ENCODE results near the gene EIPR1.

The EIPR1 gene

DNA sequence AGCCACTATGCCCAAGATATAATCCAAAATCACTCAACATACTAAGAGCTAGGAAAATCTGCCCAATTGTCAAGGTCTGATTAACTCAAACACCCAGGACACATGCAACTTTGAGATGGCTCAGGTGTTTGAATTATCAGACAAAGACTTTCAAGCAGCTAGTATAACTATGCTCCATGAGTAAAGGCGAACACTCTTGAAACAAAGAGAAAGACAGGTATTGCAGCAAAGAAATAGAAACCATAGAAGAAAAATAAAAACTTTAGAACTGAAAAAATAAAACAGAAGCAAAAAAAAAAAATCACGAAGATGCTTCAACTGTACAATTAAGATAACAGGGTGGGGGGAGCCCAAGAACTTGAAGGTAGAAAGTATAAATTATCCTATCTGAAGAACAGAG is 214.2 kb downstream of the EIPR1 start:
- TF ChIP-seq, protein P1, sequence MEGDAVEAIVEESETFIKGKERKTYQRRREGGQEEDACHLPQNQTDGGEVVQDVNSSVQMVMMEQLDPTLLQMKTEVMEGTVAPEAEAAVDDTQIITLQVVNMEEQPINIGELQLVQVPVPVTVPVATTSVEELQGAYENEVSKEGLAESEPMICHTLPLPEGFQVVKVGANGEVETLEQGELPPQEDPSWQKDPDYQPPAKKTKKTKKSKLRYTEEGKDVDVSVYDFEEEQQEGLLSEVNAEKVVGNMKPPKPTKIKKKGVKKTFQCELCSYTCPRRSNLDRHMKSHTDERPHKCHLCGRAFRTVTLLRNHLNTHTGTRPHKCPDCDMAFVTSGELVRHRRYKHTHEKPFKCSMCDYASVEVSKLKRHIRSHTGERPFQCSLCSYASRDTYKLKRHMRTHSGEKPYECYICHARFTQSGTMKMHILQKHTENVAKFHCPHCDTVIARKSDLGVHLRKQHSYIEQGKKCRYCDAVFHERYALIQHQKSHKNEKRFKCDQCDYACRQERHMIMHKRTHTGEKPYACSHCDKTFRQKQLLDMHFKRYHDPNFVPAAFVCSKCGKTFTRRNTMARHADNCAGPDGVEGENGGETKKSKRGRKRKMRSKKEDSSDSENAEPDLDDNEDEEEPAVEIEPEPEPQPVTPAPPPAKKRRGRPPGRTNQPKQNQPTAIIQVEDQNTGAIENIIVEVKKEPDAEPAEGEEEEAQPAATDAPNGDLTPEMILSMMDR (conservative IDR thresholded peaks at IDR 0.05): no peak
- H3K27ac ChIP-seq: no peak overlapping the region

GRCh38 chr2:3162442-3163077 is 215.1 kb downstream of the EIPR1 start:
- TF ChIP-seq, protein P1 (conservative IDR thresholded peaks at IDR 0.05): no peak
- H3K27ac ChIP-seq: no peak overlapping the region

DNA sequence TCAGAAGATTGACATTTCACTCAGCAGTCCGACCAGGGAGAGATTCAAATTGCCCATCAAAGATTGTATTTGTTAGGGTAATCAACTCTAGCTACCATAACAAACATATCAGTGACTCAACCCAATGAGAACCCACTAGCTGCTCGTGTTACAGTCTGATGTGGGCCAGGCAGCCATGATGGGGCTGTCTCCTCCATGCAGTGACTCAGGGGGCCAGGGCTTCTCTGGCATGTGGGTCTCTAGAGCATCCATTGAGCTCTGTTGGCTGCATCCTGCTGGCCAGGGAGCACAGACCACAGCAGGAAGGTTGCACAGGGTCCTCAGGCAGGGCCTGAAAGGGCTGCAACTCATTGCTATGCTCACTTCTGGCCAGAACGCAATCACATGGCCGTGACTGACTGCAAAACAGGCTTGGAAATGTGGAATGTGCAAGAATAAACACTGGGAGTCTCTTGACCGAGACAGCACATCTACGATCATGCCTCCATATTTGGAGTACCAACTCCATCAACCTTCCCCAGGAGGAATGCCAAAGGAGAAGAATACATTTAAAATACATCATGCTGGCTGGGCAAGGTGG is 216.8 kb downstream of the EIPR1 start:
- no peak overlapping the region for H3K27ac ChIP-seq
- TF ChIP-seq, protein P1 (conservative IDR thresholded peaks at IDR 0.05): no peak

DNA sequence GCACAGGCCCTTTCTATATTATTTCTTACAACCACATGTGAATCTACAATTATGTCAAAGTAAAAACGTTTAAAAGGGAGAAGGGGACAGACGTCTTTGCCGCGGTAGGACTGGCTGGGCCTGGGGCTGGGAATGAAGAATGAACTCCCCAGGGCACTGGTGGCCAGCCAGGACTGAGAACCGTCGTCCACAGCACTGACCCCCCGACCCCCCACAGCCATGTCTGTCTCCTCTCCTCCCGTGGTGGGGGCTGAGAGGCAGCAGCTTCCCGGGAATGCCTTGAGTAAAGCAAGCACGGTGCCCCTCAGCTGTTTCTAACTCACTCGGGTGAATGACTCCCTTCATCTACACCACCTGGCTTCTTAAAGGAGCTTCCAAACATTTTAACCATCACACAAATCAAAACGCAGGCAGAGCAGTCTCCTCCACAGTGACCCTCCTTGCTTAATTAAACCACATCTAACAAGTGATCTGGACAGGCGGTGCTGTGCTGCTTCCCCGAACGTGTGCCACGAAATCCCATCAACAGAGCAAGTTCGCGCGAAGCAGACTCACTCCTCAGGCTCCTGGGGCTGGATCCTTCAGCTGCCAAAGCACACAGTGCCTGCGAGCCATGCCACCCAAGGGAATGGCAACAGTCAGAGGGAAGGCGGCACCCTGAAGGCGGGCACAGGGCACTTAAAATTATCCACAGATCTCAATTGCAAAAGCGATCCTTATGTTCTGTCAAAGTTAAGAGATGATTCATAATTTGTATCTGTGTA is 217.7 kb downstream of the EIPR1 start:
- H3K27ac ChIP-seq: no peak overlapping the region
- TF ChIP-seq, protein P1 (conservative IDR thresholded peaks at IDR 0.05): no peak

DNA sequence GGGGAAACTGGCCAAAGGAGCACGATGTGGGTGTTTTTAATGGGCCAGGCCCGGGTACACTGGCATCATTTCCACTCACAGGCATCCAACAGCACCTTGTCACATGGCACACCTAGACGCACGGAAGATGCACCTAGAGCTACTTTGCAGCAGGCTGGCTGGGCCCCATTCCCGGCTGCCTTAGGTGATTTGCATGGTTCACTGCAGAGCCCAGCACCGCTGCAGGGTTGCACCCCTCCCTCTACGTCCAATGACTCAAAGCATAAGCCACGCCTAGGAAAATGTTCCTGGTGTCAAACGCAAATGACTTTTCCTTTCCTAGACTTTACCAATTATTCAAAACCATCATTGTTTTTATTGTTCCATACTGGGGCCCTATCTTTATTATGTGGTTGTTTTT is 222.9 kb downstream of the EIPR1 start:
- TF ChIP-seq, protein P1 (conservative IDR thresholded peaks at IDR 0.05): no peak
- no peak overlapping the region for H3K27ac ChIP-seq

- TF ChIP-seq, protein P1 (conservative IDR thresholded peaks at IDR 0.05): no peak
- no peak overlapping the region for H3K27ac ChIP-seq
These were observed 223.5 kb downstream of the EIPR1 start for GRCh38 chr2:3154146-3154545.

DNA sequence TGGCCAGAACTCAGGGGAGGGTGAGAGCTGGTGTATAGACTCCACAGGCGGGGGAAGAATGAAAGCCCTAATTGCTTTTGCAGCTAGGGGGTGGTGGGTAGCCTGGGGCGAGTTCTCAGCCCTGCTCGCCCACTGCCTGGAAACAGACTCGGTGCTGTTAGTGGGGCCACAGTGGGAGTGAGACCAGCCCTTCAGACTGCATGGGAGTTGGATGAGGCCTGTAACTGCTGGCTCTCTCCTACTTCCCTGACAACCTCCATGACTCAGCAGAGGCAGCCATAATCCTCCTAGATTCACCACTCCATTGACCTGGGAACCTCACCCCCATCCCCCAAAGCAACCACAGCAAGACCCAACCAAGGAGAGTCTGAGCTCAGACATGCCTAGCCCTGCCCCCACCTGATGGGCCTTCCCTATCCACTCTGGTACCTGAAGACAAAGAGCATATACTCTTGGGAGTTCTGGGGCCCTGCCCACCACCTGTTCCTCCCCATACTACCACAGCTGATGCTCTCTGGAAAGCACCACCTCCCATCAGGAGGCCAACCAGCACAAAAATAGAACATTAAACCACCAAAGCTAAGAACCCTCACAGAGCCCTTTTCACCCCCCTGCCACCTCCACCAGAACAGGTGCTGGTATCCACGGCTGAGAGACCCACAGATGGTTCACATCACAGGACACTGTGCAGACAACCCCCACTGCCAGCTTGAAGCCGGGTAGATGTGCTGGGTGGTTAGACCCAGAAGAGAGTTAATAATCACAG is 226.3 kb downstream of the EIPR1 start:
- H3K27ac ChIP-seq: peak overlapping the region; percentile 89; the same call in 1 of the 2 replicates
- TF ChIP-seq, protein P1 (conservative IDR thresholded peaks at IDR 0.05): no peak
